Mammary epithelial cell (primary cell): Measurements from ENCODE around the gene CAMK2B.

Experiments
- EZH2 ChIP-seq: IDR thresholded peaks from 2 replicates; pipeline ENCODE4 v1.6.1; 2012; ENCODE audit warnings: low read length, inconsistent platforms, borderline replicate concordance
- TF ChIP-seq, protein P1 (sequence below), 2 donors: IDR thresholded peaks in 1 of 2; conservative IDR thresholded peaks in 1 of 2; 2 replicates each; pipeline ENCODE4 v1.5.1; 2011 to 2012; ENCODE audit warnings: inconsistent platforms in 2 of 2, low read length in 2 of 2, mild to moderate bottlenecking in 2 of 2, control low read depth in 1 of 2, low read depth in 1 of 2; ENCODE audit not compliant: insufficient read depth in 1 of 2; ENCODE audit errors: extremely low read depth in 1 of 2

DNA sequence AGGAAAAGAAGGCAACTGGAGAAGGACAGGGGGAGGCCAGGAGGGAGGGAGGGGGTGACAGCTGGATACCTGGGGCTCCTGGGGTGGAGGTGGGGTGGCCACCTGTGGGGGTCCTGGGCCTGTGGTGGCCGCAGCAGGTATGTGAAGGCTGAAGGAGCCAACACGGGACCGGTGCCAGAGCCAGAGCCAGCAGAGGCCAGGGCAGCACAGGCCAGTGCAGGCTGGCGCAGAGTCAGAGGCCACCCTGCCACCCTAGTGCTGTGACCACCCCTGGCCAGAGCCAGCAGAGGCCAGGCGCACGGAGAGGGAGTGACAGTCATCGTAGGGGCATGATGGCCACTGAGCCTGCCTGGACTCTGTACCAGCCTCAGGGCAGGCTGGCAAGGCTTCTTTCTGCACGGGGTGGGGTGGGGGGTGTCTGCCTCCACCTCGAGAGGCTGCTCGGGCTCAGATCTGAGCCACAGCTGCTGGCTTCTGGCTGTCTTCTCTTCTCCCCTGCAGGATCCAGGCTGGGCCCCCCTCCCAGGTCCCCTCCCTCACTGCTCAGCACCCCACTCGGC is 95.8 kb downstream of the CAMK2B start:
- TF ChIP-seq, protein P1, sequence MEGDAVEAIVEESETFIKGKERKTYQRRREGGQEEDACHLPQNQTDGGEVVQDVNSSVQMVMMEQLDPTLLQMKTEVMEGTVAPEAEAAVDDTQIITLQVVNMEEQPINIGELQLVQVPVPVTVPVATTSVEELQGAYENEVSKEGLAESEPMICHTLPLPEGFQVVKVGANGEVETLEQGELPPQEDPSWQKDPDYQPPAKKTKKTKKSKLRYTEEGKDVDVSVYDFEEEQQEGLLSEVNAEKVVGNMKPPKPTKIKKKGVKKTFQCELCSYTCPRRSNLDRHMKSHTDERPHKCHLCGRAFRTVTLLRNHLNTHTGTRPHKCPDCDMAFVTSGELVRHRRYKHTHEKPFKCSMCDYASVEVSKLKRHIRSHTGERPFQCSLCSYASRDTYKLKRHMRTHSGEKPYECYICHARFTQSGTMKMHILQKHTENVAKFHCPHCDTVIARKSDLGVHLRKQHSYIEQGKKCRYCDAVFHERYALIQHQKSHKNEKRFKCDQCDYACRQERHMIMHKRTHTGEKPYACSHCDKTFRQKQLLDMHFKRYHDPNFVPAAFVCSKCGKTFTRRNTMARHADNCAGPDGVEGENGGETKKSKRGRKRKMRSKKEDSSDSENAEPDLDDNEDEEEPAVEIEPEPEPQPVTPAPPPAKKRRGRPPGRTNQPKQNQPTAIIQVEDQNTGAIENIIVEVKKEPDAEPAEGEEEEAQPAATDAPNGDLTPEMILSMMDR (conservative IDR thresholded peaks at IDR 0.05 in 1 of 2, IDR thresholded peaks at IDR 0.05 in 1 of 2; ENCODE audit: extremely low read depth in 1 of 2, insufficient read depth in 1 of 2, low read depth in 1 of 2, low read length in 2 of 2): no peak
- TF ChIP-seq EZH2: no peak
